SK-N-MC (cell line): ENCODE results near the gene FBXO34.
"Not testable (repeated sequence)": the region's sequence is repeated elsewhere in the genome, so short reads cannot be mapped to it uniquely, and the experiment has no call there.

Experiments used
- EZH2 ChIP-seq: fragments of 200-600 bp; sonication (generic); IDR thresholded peaks from one replicate; pipeline ENCODE4 v1.6.1; 2017; ENCODE audit warnings: antibody characterized with exemption
- POLR2AphosphoS5 ChIP-seq: IDR thresholded peaks from 2 replicates; pipeline ENCODE4 v1.6.1; 2012; ENCODE audit warnings: mild to moderate bottlenecking, low read depth, low read length, borderline replicate concordance

DNA sequence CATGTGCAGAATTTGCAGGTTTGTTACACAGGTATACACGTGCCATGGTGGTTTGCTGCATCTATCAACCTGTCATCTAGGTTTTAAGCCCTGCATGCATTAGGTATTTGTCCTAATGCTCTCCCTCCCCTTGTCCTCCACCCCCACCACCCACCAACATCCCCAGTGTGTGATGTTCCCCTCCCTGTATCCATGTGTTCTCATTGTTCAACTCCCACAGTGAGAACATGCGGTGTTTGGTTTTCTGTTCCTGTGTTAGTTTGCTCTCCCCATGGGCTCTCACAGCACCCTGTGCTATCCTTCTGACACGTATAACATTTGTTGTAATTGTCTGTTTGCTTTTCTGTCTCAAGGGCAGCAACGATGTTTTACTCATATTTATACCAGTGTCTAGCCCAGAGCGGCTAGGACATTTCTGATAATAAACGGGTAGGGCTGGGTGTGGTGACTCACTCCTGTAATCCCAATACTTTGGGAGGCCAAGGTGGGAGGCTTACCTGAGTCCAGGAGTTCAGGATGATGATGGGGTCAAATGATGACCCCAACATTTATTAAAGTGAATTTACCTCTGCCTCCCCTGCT, 73.5 kb downstream of the FBXO34 start:
- TF ChIP-seq POLR2AphosphoS5, EZH2: not testable (repeated sequence)
